GM15510 (cell line): Measurements from ENCODE around the gene PRRT4.

Source experiments
- POLR2A ChIP-seq: IDR thresholded peaks from 3 replicates; pipeline ENCODE4 v1.6.1; 2011; ENCODE audit warnings: borderline replicate concordance; ENCODE audit not compliant: insufficient read length; ENCODE audit errors: extremely low read depth

PRRT4 gene

DNA sequence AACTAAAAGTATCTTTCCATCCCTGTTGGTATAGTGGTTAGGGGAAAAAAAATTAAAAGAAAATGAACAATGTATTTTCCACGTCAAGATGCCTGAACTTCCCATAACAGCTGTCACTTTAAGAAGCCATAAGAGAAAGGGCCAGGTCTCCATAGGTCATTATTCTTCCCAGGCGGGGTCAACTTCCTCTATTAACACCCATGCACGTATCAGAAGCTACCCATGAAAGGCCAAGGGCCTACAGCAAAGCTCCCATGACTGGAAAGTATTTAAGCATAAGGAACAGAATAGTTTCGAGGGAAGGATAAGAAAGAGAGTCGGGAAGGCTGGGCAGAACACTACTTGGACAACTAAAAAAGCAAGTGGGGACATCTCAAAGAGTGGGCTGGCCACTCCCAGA is 57.8 kb downstream of the PRRT4 start:
- no peak for TF ChIP-seq POLR2A

DNA sequence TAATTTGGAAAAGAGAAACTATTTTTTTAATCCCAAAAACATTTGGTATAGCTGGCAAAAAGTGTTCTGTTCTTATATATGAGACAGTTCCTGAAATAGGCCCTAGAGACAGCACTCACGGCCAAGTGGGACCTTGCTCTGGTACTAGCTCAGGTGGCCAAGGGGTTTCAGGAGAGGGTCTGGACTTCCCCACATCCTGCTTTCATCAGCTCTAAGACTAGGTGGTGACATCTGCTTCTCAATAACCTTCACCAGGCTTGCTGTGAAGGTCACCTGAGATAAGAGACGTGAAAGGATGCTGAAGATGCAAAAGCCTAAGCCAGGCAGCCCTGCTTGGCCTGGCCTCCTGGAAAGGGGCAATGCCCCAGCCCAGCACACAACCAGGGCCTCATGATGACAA is 58.4 kb downstream of the PRRT4 start:
- TF ChIP-seq POLR2A: no peak

GRCh38 chr7:128302139-128302538 is 59.4 kb downstream of the PRRT4 start:
- no peak for TF ChIP-seq POLR2A
